ENCODE data around the gene DCHS2.
A peak's percentile ranks its signal among the peaks of the same experiment; 100 is the strongest.

DCHS2 gene

GRCh38 chr4:154429176-154429575, 62.4 kb downstream of the DCHS2 start:
- Histone ChIP-seq H3K4me1 (ENCODE audit: control insufficient read depth, insufficient read depth, low read length) (peaks cover 6% of the 10 kb centered on the region), H3K27me3 (ENCODE audit: control insufficient read depth, insufficient read depth, low read length, poor library complexity, severe bottlenecking) (no peaks in the 10 kb centered on the region), H3K36me3 (ENCODE audit: control insufficient read depth, insufficient read depth, low read length) (no peaks in the 10 kb centered on the region), H3K27ac (ENCODE audit: insufficient read depth, low read depth, low read length, poor library complexity, severe bottlenecking) (no peak overlapping the region), H3K9me3 (ENCODE audit: control insufficient read depth, low read length) (no peaks in the 10 kb centered on the region), H3K4me3 (ENCODE audit: insufficient read depth, low read depth, low read length) (no peak overlapping the region)
- 90 to 95% methylated on average over 5 of the region's 5 CpGs for WGBS, 2 experiments

- Histone ChIP-seq H3K9me3 (ENCODE audit: control insufficient read depth, low read length) (no peaks in the 10 kb centered on the region), H3K4me1 (ENCODE audit: control insufficient read depth, insufficient read depth, low read length) (peaks cover 6% of the 10 kb centered on the region), H3K27me3 (ENCODE audit: control insufficient read depth, insufficient read depth, low read length, poor library complexity, severe bottlenecking) (no peaks in the 10 kb centered on the region), H3K4me3 (ENCODE audit: insufficient read depth, low read depth, low read length) (no peak overlapping the region), H3K27ac (ENCODE audit: insufficient read depth, low read depth, low read length, poor library complexity, severe bottlenecking) (no peak overlapping the region), H3K36me3 (ENCODE audit: control insufficient read depth, insufficient read depth, low read length) (no peaks in the 10 kb centered on the region)
- WGBS, 2 experiments, result 88% methylated on average over 6 of the region's 6 CpGs
Observed at GRCh38 chr4:154427149-154427548, 64.5 kb downstream of the DCHS2 start.

GRCh38 chr4:154425514-154425913, 66.1 kb downstream of the DCHS2 start:
- H3K27ac ChIP-seq (ENCODE audit: insufficient read depth, low read depth, low read length, poor library complexity, severe bottlenecking), result no peak overlapping the region
- H3K9me3 ChIP-seq (ENCODE audit: control insufficient read depth, low read length), result no peaks in the 10 kb centered on the region
- H3K4me3 ChIP-seq (ENCODE audit: insufficient read depth, low read depth, low read length), result no peak overlapping the region
- H3K4me1 ChIP-seq (ENCODE audit: control insufficient read depth, insufficient read depth, low read length), result peaks cover 6% of the 10 kb centered on the region
- 69 to 89% methylated on average over 3 of the region's 3 CpGs for WGBS, 2 experiments
- no peaks in the 10 kb centered on the region for H3K27me3 ChIP-seq (ENCODE audit: control insufficient read depth, insufficient read depth, low read length, poor library complexity, severe bottlenecking)
- H3K36me3 ChIP-seq (ENCODE audit: control insufficient read depth, insufficient read depth, low read length), result no peaks in the 10 kb centered on the region

GRCh38 chr4:154424810-154425484, 66.7 kb downstream of the DCHS2 start:
- H3K36me3 ChIP-seq (ENCODE audit: control insufficient read depth, insufficient read depth, low read length), result no peaks in the 10 kb centered on the region
- no peaks in the 10 kb centered on the region for H3K9me3 ChIP-seq (ENCODE audit: control insufficient read depth, low read length)
- H3K4me3 ChIP-seq (ENCODE audit: insufficient read depth, low read depth, low read length), result no peak overlapping the region
- H3K4me1 ChIP-seq (ENCODE audit: control insufficient read depth, insufficient read depth, low read length), result peaks cover 6% of the 10 kb centered on the region
- H3K27me3 ChIP-seq (ENCODE audit: control insufficient read depth, insufficient read depth, low read length, poor library complexity, severe bottlenecking), result no peaks in the 10 kb centered on the region
- WGBS, 2 experiments, result 89 to 92% methylated on average over 7 of the region's 7 CpGs
- no peak overlapping the region for H3K27ac ChIP-seq (ENCODE audit: insufficient read depth, low read depth, low read length, poor library complexity, severe bottlenecking)

GRCh38 chr4:154422152-154422551, 69.4 kb downstream of the DCHS2 start:
- Histone ChIP-seq H3K4me3 (ENCODE audit: insufficient read depth, low read depth, low read length) (no peak overlapping the region), H3K27ac (ENCODE audit: insufficient read depth, low read depth, low read length, poor library complexity, severe bottlenecking) (no peak overlapping the region), H3K27me3 (ENCODE audit: control insufficient read depth, insufficient read depth, low read length, poor library complexity, severe bottlenecking) (peaks cover 10% of the 10 kb centered on the region), H3K4me1 (ENCODE audit: control insufficient read depth, insufficient read depth, low read length) (peaks cover 6% of the 10 kb centered on the region), H3K9me3 (ENCODE audit: control insufficient read depth, low read length) (no peaks in the 10 kb centered on the region), H3K36me3 (ENCODE audit: control insufficient read depth, insufficient read depth, low read length) (no peaks in the 10 kb centered on the region)
- WGBS, 2 experiments, result 0% methylated on average over 1 of the region's 1 CpG

GRCh38 chr4:154421618-154422017, 70.0 kb downstream of the DCHS2 start:
- Histone ChIP-seq H3K27me3 (ENCODE audit: control insufficient read depth, insufficient read depth, low read length, poor library complexity, severe bottlenecking) (peaks cover 14% of the 10 kb centered on the region), H3K9me3 (ENCODE audit: control insufficient read depth, low read length) (no peaks in the 10 kb centered on the region), H3K36me3 (ENCODE audit: control insufficient read depth, insufficient read depth, low read length) (no peaks in the 10 kb centered on the region), H3K4me3 (ENCODE audit: insufficient read depth, low read depth, low read length) (no peak overlapping the region), H3K4me1 (ENCODE audit: control insufficient read depth, insufficient read depth, low read length) (peaks cover 6% of the 10 kb centered on the region), H3K27ac (ENCODE audit: insufficient read depth, low read depth, low read length, poor library complexity, severe bottlenecking) (no peak overlapping the region)
- WGBS, 2 experiments, result 81 to 84% methylated on average over 6 of the region's 6 CpGs

GRCh38 chr4:154417373-154417673, 74.3 kb downstream of the DCHS2 start:
- no peaks in the 10 kb centered on the region for H3K9me3 ChIP-seq (ENCODE audit: control insufficient read depth, low read length)
- no peak overlapping the region for H3K27ac ChIP-seq (ENCODE audit: insufficient read depth, low read depth, low read length, poor library complexity, severe bottlenecking)
- peaks cover 14% of the 10 kb centered on the region for H3K27me3 ChIP-seq (ENCODE audit: control insufficient read depth, insufficient read depth, low read length, poor library complexity, severe bottlenecking)
- H3K36me3 ChIP-seq (ENCODE audit: control insufficient read depth, insufficient read depth, low read length), result no peaks in the 10 kb centered on the region
- 33 to 46% methylated on average over 2 of the region's 2 CpGs for WGBS, 2 experiments
- H3K4me3 ChIP-seq (ENCODE audit: insufficient read depth, low read depth, low read length), result no peak overlapping the region
- no peaks in the 10 kb centered on the region for H3K4me1 ChIP-seq (ENCODE audit: control insufficient read depth, insufficient read depth, low read length)

GRCh38 chr4:154416190-154416547, 75.4 kb downstream of the DCHS2 start:
- Histone ChIP-seq H3K27ac (ENCODE audit: insufficient read depth, low read depth, low read length, poor library complexity, severe bottlenecking) (no peak overlapping the region), H3K4me3 (ENCODE audit: insufficient read depth, low read depth, low read length) (peak overlapping the region; percentile 50), H3K27me3 (ENCODE audit: control insufficient read depth, insufficient read depth, low read length, poor library complexity, severe bottlenecking) (peaks cover 14% of the 10 kb centered on the region), H3K4me1 (ENCODE audit: control insufficient read depth, insufficient read depth, low read length) (no peaks in the 10 kb centered on the region), H3K9me3 (ENCODE audit: control insufficient read depth, low read length) (no peaks in the 10 kb centered on the region), H3K36me3 (ENCODE audit: control insufficient read depth, insufficient read depth, low read length) (no peaks in the 10 kb centered on the region)
- 2 to 3% methylated on average over 10 of the region's 10 CpGs for WGBS, 2 experiments

GRCh38 chr4:154415313-154415712, 76.3 kb downstream of the DCHS2 start:
- Histone ChIP-seq H3K27me3 (ENCODE audit: control insufficient read depth, insufficient read depth, low read length, poor library complexity, severe bottlenecking) (peaks cover 14% of the 10 kb centered on the region), H3K27ac (ENCODE audit: insufficient read depth, low read depth, low read length, poor library complexity, severe bottlenecking) (no peak overlapping the region), H3K36me3 (ENCODE audit: control insufficient read depth, insufficient read depth, low read length) (no peaks in the 10 kb centered on the region), H3K9me3 (ENCODE audit: control insufficient read depth, low read length) (no peaks in the 10 kb centered on the region), H3K4me1 (ENCODE audit: control insufficient read depth, insufficient read depth, low read length) (no peaks in the 10 kb centered on the region), H3K4me3 (ENCODE audit: insufficient read depth, low read depth, low read length) (no peak overlapping the region)
- WGBS, 2 experiments, result 50 to 59% methylated on average over 4 of the region's 4 CpGs

GRCh38 chr4:154414796-154415195, 76.8 kb downstream of the DCHS2 start:
- Histone ChIP-seq H3K36me3 (ENCODE audit: control insufficient read depth, insufficient read depth, low read length) (no peaks in the 10 kb centered on the region), H3K4me3 (ENCODE audit: insufficient read depth, low read depth, low read length) (no peak overlapping the region), H3K27ac (ENCODE audit: insufficient read depth, low read depth, low read length, poor library complexity, severe bottlenecking) (no peak overlapping the region), H3K27me3 (ENCODE audit: control insufficient read depth, insufficient read depth, low read length, poor library complexity, severe bottlenecking) (peaks cover 14% of the 10 kb centered on the region), H3K4me1 (ENCODE audit: control insufficient read depth, insufficient read depth, low read length) (no peaks in the 10 kb centered on the region), H3K9me3 (ENCODE audit: control insufficient read depth, low read length) (no peaks in the 10 kb centered on the region)
- 91 to 92% methylated on average over 2 of the region's 3 CpGs for WGBS, 2 experiments

GRCh38 chr4:154414371-154414770, 77.2 kb downstream of the DCHS2 start:
- no peak overlapping the region for H3K27ac ChIP-seq (ENCODE audit: insufficient read depth, low read depth, low read length, poor library complexity, severe bottlenecking)
- WGBS, 2 experiments, result 86 to 98% methylated on average over 2 of the region's 2 CpGs
- peaks cover 14% of the 10 kb centered on the region for H3K27me3 ChIP-seq (ENCODE audit: control insufficient read depth, insufficient read depth, low read length, poor library complexity, severe bottlenecking)
- no peaks in the 10 kb centered on the region for H3K9me3 ChIP-seq (ENCODE audit: control insufficient read depth, low read length)
- H3K36me3 ChIP-seq (ENCODE audit: control insufficient read depth, insufficient read depth, low read length), result no peaks in the 10 kb centered on the region
- no peak overlapping the region for H3K4me3 ChIP-seq (ENCODE audit: insufficient read depth, low read depth, low read length)
- no peaks in the 10 kb centered on the region for H3K4me1 ChIP-seq (ENCODE audit: control insufficient read depth, insufficient read depth, low read length)

All from ectodermal cell (in vitro differentiated cells).